Measurements from ENCODE around the gene GPM6B.

- TF ChIP-seq, protein P1, sequence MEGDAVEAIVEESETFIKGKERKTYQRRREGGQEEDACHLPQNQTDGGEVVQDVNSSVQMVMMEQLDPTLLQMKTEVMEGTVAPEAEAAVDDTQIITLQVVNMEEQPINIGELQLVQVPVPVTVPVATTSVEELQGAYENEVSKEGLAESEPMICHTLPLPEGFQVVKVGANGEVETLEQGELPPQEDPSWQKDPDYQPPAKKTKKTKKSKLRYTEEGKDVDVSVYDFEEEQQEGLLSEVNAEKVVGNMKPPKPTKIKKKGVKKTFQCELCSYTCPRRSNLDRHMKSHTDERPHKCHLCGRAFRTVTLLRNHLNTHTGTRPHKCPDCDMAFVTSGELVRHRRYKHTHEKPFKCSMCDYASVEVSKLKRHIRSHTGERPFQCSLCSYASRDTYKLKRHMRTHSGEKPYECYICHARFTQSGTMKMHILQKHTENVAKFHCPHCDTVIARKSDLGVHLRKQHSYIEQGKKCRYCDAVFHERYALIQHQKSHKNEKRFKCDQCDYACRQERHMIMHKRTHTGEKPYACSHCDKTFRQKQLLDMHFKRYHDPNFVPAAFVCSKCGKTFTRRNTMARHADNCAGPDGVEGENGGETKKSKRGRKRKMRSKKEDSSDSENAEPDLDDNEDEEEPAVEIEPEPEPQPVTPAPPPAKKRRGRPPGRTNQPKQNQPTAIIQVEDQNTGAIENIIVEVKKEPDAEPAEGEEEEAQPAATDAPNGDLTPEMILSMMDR (IDR thresholded peaks at IDR 0.05): no peak
- no peak for TF ChIP-seq ZFX (IDR thresholded peaks at IDR 0.05; ENCODE audit: borderline replicate concordance)
These were observed 48.0 kb downstream of the GPM6B start for GRCh38 chrX:13768939-13769338.

Data from 22Rv1 (cell line).